HG02588 (cell line): Measurements from ENCODE around the gene KLHDC10.
"Not testable (repeated sequence)": the region's sequence is repeated elsewhere in the genome, so short reads cannot be mapped to it uniquely, and the experiment has no call there.

ENCODE experiments used
- ATAC-seq: cut with Tn5 transposase; IDR thresholded peaks from one replicate; pipeline ENCODE4 v1.9.1; 2021; ENCODE audit warnings: mild to moderate bottlenecking, moderate library complexity; ENCODE audit not compliant: unreplicated experiment

KLHDC10 gene

GRCh38 chr7:130113887-130114286, 43.6 kb downstream of the KLHDC10 start:
- no peak for ATAC-seq

- no peak for ATAC-seq
These were observed 44.0 kb downstream of the KLHDC10 start for GRCh38 chr7:130114374-130114773.

- ATAC-seq = no peak
These were observed 44.4 kb downstream of the KLHDC10 start for GRCh38 chr7:130114776-130115175.

GRCh38 chr7:130118294-130118693, 48.0 kb downstream of the KLHDC10 start:
- ATAC-seq = no peak

GRCh38 chr7:130118801-130119200, 48.5 kb downstream of the KLHDC10 start:
- no peak for ATAC-seq

GRCh38 chr7:130123501-130123900, 53.2 kb downstream of the KLHDC10 start:
- ATAC-seq = no peak

- ATAC-seq = no peak
These were observed 54.4 kb downstream of the KLHDC10 start for GRCh38 chr7:130124711-130125110.

GRCh38 chr7:130126840-130127239, 56.5 kb downstream of the KLHDC10 start:
- ATAC-seq = not testable (repeated sequence)

GRCh38 chr7:130127404-130127803, 57.1 kb downstream of the KLHDC10 start:
- no peak for ATAC-seq

GRCh38 chr7:130127821-130128317, 57.5 kb downstream of the KLHDC10 start:
- ATAC-seq = no peak

GRCh38 chr7:130129011-130129411, 58.7 kb downstream of the KLHDC10 start:
- no peak for ATAC-seq

GRCh38 chr7:130131191-130131834, 61.0 kb downstream of the KLHDC10 start:
- ATAC-seq = no peak

GRCh38 chr7:130131964-130132875, 61.9 kb downstream of the KLHDC10 start:
- no peak for ATAC-seq

GRCh38 chr7:130133029-130133782, 62.9 kb downstream of the KLHDC10 start:
- no peak for ATAC-seq

- ATAC-seq = no peak
These were observed 63.8 kb downstream of the KLHDC10 start for GRCh38 chr7:130134106-130134636.

GRCh38 chr7:130134726-130135125, 64.4 kb downstream of the KLHDC10 start:
- ATAC-seq = no peak

GRCh38 chr7:130135208-130136205, 65.2 kb downstream of the KLHDC10 start:
- ATAC-seq = no peak

GRCh38 chr7:130136579-130137167, 66.3 kb downstream of the KLHDC10 start:
- ATAC-seq = no peak

GRCh38 chr7:130137207-130137606, 66.9 kb downstream of the KLHDC10 start:
- ATAC-seq = no peak
